NCI-H446 treated with DMSO at 0.1 percent for 48 hours (cell line): ENCODE results near the gene CEP164.
"Not testable (repeated sequence)": the region's sequence is repeated elsewhere in the genome, so short reads cannot be mapped to it uniquely, and the experiment has no call there.

Experiments used
- DNase-seq: peaks from one replicate; lab custom pipeline; 2025; lab: John Stamatoyannopoulos, UW

Gene CEP164

DNA sequence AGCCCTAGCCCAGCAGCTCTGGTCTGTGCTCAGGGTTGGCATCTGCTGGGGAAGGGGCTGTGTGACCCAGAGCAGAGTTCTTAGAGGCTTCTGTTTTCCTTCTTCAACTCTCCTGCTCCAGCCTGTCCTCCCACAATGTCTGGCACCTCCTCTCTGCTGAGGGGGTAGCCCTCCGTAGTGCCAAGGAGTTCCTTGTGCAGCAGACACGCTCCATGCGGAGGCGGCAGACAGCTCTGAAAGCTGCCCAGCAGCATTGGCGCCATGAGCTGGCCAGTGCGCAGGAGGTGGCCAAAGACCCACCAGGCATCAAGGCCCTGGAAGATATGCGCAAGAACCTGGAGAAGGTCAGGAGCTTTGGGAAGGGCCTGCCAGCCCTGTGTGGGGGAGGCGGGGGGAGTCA lies 69.3 kb downstream of the CEP164 start:
- DNase-seq: no peak

DNA sequence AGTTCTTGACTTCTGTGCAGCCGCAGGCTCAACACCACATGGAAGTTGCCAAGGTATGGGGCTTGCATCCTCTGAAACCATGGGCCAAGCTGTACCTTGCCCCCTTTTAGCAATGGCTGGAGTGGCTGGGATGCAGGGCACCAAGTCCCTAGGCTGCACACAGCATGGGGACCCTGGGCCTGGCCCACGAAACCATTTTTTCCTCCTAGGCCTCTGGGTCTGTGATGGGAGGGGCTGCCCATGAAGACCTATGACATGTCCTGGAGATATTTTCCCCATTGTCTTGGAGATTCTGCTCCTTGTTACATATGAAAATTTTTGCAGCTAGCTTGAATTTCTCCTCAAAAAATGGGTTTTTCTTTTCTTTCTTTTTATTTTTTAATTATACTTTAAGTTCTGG lies 71.0 kb downstream of the CEP164 start:
- not testable (repeated sequence) for DNase-seq

DNA sequence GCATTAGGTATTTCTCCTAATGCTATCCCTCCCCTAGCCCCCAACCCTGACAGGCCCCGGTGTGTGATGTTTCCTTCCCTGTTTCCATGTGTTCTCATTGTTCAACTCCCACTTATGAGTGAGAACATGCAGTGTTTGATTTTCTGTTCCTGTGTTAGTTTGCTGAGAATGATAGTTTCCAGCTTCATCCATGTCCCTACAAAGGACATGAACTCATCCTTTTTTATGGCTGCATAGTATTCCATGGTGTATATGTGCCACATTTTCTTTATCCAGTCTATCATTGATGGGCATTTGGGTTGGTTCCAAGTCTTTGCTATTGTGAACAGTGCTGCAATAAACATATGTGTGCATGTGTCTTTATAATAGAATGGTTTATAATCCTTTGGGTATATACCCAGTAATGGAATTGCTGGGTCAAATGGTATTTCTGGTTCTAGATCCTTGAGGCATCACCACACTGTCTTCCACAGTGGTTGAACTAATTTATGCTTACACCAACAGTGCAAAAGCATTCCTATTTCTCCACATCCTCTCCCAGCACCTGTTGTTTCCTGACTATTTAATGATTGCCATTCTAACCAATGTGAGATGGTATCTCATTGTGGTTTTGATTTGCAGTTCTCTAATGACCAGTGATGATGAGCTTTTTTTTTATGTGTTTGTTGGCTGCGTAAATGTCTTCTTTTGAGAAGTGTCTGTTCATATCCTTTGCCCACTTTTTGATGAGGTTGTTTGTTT lies 71.6 kb downstream of the CEP164 start:
- DNase-seq: not testable (repeated sequence)

DNA sequence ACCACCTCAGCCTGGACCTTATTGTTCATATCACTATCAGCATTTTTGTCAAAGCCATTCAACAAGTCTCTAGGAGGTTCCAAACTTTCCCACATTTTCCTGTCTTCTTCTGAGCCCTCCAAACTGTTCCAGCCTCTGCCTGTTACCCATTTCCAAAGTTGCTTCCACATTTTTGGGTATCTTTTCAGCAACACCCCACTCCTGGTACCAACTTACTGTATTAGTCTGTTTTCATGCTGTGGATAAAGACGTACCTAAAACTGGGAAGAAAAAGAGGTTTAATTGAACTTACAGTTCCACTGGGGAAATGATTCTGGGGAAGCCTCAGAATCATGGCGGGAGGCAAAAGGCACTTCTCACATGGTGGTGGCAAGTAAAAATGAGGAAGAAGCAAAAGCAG lies 78.2 kb downstream of the CEP164 start:
- not testable (repeated sequence) for DNase-seq

DNA sequence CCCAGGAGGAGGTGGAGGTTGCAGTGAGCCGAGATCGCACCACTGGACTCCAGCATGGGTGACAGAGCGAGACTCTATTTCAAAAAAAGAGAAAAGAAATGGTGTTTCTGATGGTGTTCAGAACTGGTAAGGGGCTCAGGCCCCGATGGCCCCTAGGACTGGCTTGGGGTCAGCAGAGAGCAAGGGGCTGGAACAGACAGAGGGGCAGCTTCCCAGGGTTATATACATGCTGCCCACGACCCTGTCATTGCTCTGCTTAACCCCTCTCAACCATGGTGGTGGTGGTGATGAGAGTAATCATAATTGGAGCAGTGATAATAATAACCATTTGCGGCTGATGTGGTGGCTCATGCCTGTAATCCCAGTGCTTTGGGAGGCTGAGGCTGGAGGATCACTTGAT lies 79.4 kb downstream of the CEP164 start:
- no peak for DNase-seq

DNA sequence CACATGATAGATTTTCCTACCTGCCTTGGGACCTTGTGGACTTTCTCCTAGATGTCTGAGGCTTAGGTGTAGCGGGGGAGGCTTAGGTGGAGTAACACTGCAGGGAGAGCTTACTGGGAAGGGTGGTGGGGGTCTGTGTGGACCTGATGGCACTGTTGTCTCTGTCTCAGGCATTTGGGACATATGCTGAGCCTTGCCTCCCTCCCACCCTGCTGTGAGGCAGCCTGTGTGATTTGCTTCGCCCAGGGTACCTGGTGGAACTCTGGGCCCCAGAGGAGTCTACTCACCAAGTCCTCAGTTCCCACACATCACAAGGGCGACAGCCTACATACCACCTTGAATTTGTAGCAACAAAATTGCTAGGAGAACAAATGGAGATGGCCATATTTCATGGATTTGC lies 80.7 kb downstream of the CEP164 start:
- DNase-seq: no peak

DNA sequence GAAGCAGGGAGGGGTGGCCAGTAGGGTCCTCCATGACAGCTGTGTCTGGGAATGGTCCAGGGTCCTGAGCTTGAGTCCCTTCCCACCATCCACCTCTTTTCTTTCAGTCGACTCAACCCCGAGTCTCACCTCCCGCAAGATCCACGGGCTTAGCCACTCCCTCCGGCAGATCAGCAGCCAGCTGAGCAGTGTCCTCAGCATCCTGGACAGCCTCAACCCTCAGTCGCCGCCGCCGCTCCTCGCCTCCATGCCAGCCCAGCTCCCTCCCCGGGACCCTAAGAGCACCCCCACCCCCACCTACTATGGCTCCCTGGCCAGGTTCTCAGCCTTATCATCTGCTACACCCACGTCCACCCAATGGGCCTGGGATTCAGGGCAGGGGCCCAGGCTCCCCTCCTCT lies 81.9 kb downstream of the CEP164 start:
- DNase-seq: no peak

DNA sequence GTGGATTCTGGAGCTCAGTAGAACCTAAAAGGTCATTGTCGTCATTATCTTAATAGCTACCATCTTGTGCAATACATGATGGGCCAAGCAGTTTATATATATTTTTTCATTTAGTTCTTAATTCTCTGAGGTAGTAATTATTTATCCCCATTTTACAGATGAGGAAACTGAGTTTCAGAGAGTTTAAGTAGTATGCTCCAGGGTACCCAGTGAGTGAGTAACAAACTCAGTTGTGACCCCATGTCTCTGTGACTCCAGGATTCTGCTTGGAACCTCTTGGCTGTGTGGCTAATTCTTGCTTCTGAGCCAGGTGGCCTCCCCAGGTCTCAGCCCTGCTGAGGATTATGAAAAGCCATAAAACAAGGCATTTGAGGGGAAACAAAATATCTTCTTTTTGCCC lies 82.6 kb downstream of the CEP164 start:
- no peak for DNase-seq

DNA sequence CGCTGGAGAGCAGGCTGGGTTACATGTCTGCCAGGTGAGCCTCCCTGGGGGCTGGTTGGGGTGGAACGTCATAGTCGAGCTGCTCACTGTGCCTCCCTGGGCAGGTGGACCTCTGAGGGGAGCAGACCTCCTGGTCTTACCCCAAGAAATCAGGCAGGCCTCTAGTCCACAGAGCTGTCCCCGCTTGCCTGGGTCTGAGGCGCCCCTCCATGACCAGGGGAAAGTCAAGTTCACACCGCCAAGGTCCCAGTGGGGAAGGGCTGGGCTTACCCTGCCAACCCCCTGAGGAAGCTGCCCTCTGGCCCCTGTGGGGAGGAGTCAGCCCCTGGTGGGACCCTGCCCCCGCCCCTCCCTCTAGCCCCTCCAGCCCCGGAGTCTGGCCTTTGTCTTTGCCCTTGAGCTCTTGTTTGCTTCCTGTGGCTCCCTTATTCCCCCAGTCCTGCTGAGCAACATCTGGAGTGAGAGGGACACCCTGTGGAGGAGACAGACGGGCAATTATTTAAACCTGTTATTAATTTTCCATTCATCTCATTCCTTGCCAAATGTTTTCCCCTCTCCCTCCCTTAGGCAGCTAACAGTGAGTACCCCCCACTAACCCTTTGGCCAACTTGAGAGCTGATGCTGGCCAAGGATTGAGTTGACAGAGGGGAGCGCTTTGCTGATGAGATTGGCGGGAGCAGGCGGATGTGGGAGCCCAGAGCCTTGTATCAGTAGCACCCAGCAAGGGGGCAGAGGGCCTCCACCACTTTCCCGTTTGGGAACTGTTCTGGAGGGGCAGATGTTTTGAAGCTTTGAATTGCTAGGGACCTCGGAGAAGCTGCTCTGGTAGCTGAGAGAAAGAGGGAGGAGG lies 83.4 kb downstream of the CEP164 start:
- DNase-seq: peak; percentile 94

DNA sequence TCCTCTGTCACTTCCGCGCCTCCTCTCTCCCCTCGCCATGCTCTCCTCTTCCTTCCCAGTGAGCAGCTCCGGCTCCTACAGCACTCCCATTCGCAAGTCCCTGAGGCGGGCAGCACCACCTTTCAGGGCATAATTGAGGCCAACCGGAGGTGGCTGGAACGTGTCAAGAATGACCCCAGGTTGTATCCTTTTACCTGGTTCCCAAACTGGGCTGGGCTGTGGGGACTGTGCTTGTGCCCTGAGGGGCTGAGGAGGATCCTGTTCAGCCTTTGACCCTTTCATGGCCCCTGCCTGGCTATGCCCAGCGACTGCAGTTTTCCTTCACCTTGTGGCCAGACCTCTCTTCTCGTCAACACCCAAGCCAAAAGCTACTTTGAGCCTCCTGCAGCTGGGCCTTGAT lies 84.1 kb downstream of the CEP164 start:
- no peak for DNase-seq

DNA sequence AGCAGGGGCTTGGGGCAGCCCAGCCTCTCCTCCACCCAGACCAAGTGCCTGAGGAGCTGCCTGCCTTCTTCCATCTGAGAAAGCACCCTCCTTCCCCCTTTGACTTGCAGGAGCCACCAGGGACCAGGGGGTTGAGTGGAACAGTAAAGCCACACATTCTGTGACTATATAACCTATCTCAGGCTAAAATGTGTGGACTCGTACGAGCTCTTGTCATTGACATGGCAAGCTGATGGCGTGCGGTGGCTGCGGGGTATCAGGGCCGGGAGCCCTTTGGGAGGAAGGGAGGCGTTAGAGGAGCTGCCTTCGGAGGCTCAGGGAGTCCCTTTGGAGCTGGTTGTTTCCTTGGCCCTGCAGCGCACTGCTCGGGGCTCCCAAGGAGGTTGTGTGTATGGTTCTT lies 84.5 kb downstream of the CEP164 start:
- no peak for DNase-seq

DNA sequence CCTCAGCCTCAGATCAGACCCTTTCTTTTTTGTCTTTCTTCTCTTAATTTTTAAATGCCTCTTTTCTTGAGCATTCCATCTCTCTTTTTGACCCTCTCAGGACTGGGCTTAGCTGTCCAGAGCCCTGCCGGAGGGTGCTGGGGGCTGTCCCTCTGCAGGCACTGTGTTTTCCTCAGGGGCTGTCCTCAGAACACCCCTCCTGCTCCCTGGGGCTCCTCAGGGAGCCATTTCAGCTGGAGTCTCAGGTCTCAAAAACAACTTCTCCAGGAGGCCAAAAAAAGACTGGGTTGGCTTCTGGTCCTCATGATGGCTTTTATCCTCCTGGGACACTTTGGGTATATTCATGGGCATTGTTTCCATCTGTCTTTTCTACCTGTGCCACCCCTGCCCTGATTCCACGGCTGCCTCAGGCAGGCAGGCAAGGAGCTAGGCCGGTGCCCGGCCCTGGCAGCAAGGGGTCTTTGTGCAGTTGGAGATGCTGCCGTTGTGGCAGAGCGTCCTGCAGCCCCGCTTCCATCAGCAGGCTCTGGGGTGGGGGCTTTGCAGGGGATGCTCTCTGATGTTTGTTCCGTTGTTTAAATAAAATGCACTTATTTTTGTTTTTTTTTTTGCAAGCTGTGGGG lies 85.1 kb downstream of the CEP164 start:
- DNase-seq: no peak

DNA sequence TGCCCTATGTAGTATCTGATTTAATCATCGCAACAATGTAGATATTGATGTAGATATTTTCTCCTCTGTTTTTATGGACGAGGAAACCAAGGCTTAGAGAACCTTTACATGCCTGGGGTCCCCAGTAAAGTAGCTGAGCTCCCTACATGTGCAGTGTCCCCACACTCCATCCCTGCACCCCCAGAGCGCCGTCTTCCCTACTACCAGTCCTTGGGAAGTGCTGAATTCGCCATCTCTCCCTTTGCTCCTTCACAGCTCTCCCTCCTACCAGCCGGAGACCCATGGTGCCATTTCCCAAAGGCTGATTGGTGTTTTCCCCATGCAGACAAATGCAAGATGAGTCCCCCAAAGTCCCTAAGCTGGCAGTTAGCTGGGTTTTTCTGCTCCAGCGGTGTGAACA lies 86.0 kb downstream of the CEP164 start:
- no peak for DNase-seq

DNA sequence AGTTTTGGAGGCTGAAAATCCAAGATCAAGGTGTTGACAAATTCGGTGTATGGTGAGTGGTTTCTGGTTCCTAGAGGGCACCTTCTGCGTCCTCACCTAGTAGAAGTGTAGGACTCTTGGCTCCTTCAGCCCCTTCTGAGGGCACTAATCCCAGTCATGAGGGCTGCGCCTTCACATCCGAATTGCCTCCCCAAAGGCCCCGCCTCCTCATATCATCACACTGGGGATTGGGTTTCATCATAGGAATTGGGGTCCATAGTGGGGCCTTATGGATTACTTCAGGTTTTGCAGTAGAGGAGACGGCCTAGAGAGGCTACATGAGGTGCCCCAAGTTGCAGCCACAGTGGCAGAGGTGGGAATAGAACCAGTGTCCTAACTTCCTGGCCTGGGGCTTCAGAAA lies 87.1 kb downstream of the CEP164 start:
- DNase-seq: no peak

DNA sequence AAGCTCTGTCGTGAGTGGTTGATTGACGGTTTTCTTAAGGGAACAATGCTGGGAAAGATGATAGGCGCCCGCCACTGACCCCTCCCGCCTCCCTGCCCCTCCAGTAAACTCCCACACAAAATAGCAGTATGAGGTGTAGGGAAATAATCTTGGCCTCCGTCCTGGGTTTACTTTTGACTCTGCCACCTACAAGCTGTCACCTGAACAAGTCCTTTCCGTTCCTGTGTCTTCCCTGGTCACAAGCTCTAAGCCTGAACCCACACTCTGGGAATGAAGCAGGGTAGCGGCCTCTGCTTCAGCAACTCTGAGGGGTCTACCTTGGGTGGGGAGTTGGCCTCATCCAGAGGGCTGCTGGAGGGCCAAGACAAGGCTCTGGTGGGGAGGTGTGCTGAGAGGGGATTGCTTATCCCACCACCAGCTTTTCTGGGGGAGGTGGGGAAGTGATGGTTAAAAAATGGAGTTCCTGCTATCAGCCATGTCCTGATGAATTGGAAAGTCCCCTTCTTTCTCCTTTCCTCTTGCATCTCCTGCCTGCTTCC lies 87.8 kb downstream of the CEP164 start:
- no peak for DNase-seq

DNA sequence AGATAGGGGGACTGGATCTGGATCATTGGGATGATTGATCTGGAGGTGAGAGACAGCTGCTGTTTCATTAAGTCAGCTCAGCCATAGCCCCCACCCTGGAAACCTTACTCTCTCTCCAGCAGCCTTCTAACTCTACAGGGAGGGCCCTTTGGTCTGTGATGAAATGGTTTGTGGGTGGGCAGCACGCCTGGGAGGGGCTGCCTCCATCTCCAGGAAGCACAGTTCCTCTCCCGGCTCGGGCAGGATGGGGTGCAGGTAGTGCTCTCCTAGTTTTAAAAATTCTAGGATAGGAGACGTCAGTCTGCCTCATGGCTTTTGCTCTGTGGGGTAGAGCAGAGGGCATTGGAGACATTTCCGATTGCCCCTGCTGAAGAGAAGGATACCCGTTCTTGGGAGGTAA lies 89.7 kb downstream of the CEP164 start:
- no peak for DNase-seq

DNA sequence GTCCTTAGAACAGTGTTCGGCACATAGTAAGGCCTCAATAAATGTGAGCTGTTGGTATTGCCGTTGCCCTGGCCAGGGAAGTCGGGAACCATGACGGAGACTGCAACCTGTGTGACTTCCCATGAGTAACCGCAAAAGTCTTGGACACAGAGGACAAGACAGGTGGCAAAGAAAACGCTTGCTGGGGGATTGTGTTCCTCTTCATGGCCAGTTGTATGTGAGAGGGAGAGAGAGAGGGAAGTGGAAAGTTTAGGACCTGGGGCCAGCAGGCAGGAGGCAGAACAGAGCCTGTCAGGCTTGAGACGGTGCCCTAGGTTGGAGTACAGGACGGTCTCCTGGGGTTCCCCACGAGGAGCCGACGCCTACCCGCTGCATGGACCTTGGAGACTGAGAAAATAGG lies 90.2 kb downstream of the CEP164 start:
- no peak for DNase-seq

DNA sequence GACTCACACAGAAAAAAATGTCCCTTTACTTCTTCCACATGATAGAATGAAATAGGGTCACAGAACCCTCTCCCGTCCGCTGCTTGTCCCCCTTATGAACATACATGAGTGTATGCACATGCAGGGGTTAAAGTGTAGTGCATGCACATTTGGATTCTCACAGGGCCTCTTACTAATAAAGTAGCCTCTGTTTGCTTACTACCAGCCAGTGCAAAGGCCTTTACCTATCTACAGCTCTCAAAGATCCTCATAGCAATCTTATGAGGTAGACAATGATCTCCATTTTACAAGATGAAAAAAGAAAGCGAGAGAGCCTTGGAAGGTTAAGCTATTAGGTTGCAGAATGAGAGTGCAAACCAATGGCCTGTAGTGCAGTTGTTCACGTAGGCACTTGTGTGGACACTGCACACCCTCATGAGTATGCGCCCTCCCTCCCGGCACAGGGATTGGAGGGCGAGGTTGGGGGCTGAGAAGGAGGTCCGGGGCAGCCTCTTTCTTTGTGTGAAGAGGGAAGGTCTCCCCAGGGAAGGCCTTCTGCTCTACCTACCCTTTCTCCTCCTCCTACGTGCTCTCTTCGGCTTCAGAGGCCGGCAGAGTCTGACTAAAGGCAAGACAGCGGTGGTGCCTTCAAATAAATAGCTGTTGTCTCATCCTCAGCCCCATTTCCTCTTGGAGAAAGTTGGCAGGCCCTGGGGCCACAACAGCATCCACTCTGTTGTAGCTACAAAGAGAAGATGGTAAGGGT lies 91.3 kb downstream of the CEP164 start:
- no peak for DNase-seq

DNA sequence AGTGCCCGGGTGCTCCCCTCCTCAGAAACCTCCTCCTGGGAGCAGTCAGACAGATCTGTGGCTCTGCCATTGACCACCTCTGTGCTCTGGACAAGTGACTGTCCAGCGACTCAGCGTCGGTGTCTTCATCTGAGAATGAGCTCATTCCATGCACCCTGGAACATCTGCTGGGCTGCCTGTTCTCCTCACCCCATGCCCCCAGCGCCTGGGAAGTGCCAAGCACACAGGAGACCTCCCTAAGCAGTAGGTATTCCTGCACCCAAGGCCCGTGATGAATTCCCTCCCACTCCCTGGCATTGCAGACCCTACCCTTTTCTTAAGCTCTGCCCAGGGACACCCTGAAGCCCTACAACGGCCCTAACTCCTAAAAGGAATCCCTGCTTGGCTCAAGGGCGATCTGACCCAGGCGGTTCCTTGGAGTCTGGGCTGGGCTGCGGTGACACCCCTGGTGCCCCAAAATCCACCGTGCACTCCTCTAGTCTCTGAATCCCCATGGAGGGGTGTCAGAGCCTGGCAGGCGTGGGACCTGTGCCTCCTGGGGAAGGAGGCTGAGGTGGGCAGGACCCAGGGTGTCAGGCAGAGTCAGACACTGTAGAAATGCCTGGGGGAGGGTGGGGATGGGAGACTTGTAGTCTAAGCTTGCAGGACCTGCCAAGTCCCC lies 92.0 kb downstream of the CEP164 start:
- no peak for DNase-seq

DNA sequence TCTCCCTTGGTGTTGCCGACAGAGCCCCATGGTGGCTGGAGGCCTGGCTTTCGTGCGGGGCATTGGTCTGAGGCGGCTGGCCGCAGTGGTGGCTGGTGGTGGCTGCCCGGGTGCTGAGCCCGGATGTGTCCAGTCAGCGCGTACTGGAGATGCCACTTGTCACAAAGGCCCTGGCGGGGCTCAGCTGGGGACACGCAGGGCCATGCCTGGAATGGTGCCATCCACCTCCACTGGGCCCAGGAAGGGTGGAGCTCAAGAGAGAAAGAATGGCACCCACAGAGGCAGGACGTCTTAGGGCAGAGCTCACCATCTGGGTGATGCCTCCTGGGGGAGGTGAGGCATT lies 92.5 kb downstream of the CEP164 start:
- DNase-seq: no peak

DNA sequence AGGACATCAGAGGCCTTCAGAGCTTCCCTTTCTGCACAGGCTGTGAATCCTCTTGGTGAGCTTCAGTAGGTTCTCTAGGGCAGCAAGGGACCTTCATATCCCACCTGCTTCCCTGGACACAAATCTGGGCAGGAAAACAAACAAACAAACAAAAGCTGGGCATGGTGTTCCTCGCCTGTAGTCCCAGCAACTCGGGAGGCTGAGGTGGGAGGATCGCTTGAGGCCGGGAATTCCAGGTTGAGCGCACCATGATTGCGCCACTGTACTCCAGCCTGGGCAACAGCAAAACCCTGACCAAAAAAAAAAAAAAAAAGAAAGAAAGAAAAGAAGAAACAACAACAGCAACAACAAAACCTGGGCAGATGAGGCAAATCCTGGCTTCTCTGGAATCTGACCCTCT lies 92.9 kb downstream of the CEP164 start:
- DNase-seq: no peak

DNA sequence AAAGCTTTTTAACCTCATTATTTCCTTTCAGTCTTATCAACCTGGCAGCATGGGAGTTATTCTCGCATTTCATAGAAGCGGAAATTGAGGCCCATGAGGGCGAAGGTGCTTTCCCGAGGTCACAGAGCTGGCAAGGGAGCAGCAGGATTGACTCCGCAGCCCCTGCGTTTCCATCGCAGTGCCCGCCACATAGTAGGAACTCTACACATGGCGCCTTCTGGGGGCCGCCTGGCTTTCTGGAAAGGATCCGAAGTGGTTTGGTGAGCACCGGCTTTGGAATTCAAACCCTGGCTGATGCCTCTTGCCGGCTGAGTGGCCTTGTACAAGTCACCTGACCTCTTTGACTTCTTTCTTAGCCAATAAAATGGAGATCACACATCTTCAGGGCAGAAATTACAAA lies 93.4 kb downstream of the CEP164 start:
- no peak for DNase-seq
